Measurements from ENCODE around the gene GRIK3. TPM values are rescaled to one million over a fixed set of nuclear protein-coding genes. Genes with fewer than 3 reads are reported as not detected.
A peak's percentile ranks its signal among the peaks of the same experiment; 100 is the strongest.

GRIK3 gene
- total RNA-seq, 2 donors from 2014 or later: 0.46 to 1.9 TPM

DNA sequence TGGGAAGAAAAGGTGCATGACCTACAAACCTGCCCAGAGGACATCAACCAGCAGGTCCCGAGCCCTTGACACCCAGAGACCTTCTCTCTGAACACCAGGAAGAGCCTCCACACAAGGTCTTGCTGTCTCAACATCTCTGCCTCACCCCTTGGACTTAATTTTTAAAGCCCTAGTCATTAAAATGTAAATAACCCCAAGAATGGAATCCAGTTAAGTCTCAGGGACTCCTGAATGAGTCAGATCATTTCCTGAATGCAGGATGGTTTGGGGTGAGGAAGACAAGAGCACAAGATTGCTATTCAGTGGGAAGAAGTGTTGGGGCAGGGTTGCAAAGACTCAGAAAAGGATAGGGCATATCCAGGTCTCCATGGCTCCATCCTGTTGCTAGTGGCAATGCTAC is 17.8 kb upstream of the GRIK3 start:
- DNase-seq (no peak), ATAC-seq (no peak)
- intact Hi-C loops (cut with DNase I, micrococcal nuclease): no loop called here

DNA sequence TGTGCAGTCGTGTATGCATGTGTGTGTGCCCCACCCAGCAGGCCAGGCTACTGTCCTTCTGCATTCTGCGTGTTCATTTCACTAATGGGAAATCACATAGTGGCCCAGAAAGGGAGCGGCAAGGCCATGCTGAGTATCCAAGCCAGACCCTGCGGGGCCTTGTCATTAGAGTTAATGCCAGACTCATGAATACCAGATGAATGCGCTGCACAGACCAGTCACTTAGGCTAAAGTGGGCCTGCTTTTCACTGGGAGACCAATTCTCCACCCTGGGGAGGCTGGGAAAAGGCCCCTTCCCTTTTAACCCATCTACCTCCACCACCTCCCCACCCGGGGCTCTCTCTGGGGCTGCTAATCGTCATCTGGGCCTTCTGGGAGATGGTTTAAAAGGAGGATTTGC is 17.0 kb upstream of the GRIK3 start:
- intact Hi-C loops (cut with DNase I, micrococcal nuclease): no loop called here
- no peak for ATAC-seq
- DNase-seq: no peak

- ATAC-seq: no peak
Measured at GRCh38 chr1:37047542-37047941, 13.2 kb upstream of the GRIK3 start.

DNA sequence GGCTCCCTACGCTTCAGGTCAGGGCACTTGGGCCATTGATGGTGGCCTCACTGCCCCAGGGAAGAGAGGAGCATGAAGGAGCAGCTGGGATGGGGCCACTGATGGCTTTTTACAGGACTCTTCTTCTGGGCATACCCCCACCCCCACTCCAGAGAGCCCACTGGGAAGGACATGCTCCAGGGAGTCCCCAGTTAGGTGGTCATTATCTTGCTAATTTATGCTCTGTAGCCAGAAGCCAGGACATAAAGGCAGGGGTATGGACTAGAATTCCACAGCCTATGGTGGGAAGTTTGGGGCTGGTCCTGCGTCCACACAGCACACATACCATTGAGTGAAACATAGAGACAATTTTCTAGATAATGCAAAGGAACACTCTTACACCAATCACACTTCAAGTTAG is 8.8 kb upstream of the GRIK3 start:
- intact Hi-C loops (cut with DNase I, micrococcal nuclease): no loop called here
- ATAC-seq (no peak), DNase-seq (no peak)

More at GRCh38 chr1:37047542-37047941, 13.2 kb upstream of the GRIK3 start:
- no peak for DNase-seq
- intact Hi-C loops (cut with DNase I, micrococcal nuclease): no loop called here

GRCh38 chr1:37042506-37042905 is 8.2 kb upstream of the GRIK3 start:
- intact Hi-C loops (cut with DNase I, micrococcal nuclease): no loop called here
- DNase-seq: no peak
- ATAC-seq: no peak

- intact Hi-C loops (cut with DNase I, micrococcal nuclease): no loop called here
- ATAC-seq (no peak), DNase-seq (no peak)
Measured at GRCh38 chr1:37041483-37041882, 7.2 kb upstream of the GRIK3 start.

DNA sequence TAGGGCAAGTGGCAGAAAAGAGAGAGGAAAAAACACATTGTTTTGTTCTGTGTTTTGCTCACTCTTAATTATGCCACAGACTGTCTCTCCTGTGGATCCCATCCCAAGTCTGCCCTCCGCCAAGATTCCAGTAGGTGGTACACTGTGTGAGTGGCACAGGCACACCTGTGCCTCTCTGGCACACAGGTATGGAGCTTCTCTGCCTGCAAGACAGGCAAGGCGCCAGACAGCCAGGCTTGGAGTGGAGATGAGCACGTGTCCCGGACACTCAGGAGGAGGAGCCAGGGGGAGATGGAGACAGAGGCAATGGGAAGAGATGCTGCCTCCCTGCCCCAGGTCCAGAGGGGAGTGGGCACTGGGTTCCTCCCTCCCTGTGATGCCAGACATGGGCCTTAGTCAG is 6.5 kb upstream of the GRIK3 start:
- DNase-seq (no peak), ATAC-seq (no peak)
- intact Hi-C loops (cut with DNase I, micrococcal nuclease): no loop called here

- DNase-seq (no peak), ATAC-seq (no peak)
- intact Hi-C loops (cut with DNase I, micrococcal nuclease): no loop called here
Measured at GRCh38 chr1:37040261-37040660, 5.9 kb upstream of the GRIK3 start.

DNA sequence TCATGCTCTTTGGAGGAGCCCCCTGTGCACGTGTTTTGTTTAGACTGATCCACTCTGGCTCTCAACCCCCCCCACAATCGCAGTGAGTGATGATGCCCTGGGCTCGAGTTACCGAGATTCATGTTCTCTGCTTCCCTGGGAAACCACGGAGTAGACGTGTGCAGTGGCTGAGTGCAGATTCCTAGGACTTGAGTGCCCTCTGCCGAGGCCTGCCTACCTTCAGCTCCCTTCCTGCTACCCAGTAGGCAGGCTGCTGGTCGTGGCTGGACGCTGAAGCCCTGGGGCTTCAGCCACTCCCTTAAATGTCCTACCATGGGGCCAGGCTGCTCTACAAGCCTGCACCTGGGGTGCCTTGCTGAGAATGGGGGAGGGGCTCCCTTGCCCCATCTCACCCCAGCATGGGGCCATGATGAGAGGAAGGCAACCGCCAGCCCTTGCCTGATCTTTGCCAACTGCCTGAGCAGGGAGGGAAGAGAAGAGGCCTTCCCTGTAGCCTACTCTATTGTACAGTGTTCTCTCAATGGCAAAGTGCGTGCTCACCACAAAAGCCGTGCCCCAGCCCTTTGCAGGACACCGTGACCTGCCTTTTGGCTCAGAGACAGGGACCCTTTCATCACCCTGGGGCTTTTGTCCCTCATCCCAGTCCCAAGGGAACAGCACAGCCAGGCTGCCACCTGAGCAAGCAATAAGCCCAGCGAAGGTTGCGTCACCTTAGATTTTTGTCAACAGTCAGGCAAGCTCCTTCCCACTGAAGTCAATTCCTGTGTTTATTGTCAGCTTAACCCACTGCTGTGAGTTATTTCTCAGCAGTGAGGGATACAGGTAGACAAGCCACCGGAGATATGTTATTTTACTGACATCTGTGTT is 4.1 kb upstream of the GRIK3 start:
- intact Hi-C loops (cut with DNase I, micrococcal nuclease): no loop called here
- no peak for ATAC-seq
- no peak for DNase-seq

DNA sequence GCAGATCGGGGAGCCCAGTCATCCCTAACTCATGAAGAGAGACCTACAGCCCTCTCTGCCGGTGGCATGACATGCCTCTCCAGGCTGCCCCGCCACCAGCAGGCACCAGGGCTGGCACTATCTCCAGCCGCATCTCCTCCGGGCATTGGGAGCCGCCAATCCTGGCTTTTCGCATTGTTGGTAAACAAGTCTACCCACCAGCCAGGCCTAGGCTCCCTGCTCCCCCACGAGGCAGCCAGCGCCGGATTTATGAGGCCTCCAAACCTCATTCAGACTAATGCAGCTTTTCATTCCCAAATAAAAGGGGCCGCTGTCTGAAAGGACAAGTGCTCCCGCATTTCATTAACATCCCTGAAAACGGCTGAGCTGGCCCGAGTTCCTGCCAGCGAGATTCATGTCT is 3.4 kb upstream of the GRIK3 start:
- intact Hi-C loops (cut with DNase I, micrococcal nuclease): no loop called here
- no peak for ATAC-seq
- DNase-seq: no peak

- no peak for ATAC-seq
- no peak for DNase-seq
- intact Hi-C loops (cut with DNase I, micrococcal nuclease): no loop called here
Measured at GRCh38 chr1:37036667-37037053, 2.3 kb upstream of the GRIK3 start.

DNA sequence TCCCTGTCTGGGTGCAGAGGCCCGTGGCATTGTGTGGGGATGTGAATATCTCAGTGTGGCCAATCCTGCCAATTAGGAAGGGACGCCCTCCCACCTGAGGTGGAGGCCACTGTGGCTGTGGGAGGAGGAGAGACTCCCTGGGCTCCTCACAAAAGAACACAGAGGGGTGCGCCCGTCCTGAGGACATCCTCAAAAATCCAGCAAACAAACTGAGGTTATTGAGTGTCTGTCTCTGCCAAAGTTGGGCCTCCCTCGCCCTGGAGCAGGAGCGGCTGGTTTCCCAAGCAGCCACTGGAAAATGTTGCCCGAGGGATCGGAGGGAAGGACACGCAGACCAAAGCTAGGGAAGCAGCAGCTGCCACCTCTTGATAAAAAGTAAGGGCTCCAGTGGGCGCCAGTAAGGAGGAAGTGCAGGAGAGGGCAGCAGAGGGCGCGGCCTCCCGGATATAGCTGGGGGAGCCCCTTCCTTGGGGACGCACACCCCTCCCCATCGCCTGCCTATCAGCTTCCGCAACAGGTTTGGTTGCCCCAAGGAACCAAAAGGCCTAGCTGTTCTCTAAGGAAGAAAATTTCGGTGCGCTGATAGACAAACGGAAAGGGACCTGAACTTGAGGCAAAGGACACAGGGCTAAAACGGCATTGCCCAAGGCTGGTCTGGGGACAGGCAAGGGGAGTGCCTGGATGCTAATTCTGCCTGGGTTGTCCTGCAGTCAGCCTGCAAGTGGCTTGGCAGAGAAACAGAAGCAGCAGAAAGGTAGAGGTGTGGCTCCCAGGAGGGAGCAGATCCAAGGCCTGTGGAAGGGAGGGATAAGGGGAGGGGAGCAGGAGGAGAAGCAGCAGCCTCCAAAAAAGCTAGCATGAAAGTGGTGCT is 1.7 kb upstream of the GRIK3 start:
- ATAC-seq: no peak

DNA sequence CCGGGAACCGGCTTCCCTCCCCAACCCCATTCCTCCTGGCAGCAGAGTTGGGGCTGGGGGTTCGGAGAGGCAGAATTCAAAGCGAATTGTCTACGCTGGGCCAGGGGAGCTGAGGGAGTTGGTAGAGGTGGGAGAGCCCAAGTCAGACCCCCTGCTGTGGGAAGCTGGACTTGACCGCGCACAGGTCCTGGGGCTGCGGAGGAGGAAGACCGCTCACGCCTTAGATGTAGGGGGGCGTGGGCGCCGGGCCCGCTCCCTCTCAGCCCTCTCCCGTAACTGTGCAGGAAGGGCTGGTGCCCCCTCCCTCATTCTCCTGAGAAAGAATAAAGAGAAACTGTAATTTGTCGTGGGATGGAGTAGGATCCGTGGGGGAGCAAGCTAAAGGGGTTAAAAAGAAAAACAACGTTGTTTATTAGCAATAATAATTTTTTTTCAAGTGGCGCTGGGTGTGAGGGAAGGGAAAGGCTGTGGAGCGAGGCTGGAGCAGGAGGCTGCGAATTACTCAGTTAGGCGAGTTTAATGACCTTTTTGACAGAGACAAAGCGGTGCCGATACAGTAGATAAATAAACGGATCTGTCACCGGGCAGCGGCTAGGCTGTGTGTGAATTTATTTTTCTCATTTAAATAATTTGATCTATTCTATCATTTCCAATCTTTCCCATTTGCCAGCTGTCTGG is 838 bp upstream of the GRIK3 start:
- ATAC-seq (no peak), DNase-seq (no peak)
- intact Hi-C loops (cut with DNase I, micrococcal nuclease): no loop called here

More for the DNA sequence above, 1.7 kb upstream of the GRIK3 start:
- DNase-seq: peak in 1 of 2 donors; percentile 11
- intact Hi-C loops (cut with DNase I, micrococcal nuclease): no loop called here

DNA sequence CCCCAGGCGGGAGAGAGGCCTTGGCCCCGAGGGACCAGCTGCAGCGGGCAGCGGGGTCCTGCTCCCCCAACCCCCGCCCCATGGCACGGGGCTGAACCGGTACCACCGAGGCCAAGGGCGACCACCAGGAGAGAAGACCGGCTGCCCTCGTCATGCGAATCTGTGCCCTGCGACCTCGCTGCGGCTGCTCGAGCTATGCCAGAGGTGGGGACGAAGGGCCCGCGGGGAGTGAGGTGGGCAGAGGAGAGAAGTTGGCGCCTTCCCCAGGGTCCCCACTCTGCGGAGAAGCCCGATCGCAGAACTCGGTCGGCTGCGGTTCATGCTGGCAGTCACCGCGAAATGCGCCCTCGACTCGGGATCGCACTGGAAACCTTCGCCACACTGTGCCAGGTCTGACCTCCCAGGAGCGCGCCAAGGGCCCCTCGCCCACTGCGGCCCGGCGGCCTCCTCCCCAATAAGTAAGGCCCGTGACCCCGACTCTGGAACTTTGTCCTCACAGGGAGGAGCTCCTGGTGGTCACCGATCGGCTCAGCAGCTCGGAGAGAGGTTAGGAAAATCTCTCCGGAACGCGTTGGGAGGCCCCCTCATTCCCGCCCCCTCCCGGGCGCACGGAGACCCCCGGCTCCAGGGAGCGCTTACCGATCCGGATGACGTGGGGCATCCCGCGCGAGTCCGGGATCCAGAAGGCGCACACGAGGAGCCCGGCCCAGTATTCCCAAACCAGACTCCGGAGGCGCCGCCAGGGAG is 787 bp downstream of the GRIK3 start:
- DNase-seq: no peak
- intact Hi-C loops (cut with DNase I, micrococcal nuclease): no loop called here
- no peak for ATAC-seq

- DNase-seq (no peak), ATAC-seq (no peak)
- intact Hi-C loops (cut with DNase I, micrococcal nuclease): no loop called here
Measured at GRCh38 chr1:37032660-37033354, 1.5 kb downstream of the GRIK3 start.

- DNase-seq: no peak
- no peak for ATAC-seq
- intact Hi-C loops (cut with DNase I, micrococcal nuclease): no loop called here
Measured at GRCh38 chr1:37031871-37032270, 2.4 kb downstream of the GRIK3 start.

DNA sequence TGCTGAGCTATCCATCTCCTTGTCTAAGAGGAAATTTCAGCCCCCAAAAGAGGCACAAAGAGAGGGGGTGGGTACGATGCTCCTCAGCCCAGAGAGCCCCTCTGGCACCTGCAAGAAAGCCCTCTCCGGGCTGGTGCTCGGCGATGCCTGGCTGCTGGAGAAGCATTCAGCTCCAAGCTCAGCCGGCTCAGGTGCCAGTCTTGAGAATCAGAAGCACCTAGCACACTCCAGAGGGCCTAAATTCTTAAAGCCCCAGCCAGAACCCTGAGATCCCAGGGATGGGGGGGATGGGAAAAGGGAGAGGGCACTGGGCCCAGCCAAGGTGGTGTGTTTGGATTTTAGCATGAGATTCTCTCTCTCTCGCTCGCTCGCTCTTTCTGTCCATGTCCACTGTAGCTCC is 2.9 kb downstream of the GRIK3 start:
- ATAC-seq (no peak), DNase-seq (no peak)
- intact Hi-C loops (cut with DNase I, micrococcal nuclease): no loop called here

DNA sequence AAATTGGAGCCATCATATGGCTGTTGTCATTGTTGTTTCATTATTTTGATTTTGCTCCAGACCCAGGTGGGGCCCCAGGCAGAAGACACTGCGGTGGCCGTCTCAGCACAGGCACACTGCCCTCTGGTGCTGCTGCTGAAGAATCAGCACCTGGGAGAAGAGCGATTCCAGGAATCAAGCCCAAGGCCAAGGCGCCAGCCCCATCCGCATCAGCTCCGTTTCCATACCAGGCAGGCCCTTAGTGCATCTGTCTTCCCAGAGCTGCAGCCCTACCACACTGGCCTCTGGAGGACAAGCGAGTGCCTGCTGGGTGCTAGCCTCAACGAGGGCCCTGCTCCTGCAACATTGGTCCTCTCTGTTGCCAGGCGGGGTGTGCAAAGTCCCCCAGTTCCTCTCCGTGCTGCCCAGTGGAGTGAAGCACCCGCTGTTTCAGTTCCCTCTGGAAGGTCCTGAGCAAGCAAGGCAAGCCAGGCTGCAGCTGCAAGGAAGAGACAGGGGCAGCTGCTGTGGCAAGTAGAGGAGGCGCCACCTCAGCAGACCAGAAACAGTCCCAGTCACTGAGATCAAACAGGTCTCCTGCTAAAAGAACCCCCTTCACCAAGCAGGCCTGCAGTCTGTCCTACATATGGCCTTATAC is 5.2 kb downstream of the GRIK3 start:
- DNase-seq: no peak
- ATAC-seq: no peak
- intact Hi-C loops (cut with DNase I, micrococcal nuclease): no loop called here
